K562 (cell line): ENCODE results near the gene SOCS7. TPM values are rescaled to one million over a fixed set of nuclear protein-coding genes. Genes with fewer than 3 reads are reported as not detected.

Experiments used
- CTBP1 ChIP-seq: fragments of 450-650 bp; IDR thresholded peaks from 2 replicates; pipeline ENCODE4 v1.6.1; 2016; ENCODE audit warnings: borderline replicate concordance
- ELF1 ChIP-seq: fragments of 200-800 bp; sonication (Bioruptor generic); IDR thresholded peaks from 2 replicates; pipeline ENCODE4 v1.6.1; 2016; ENCODE audit warnings: missing genetic modification characterization, missing compliant biosample characterization
- HIVEP1 ChIP-seq: fragments of 250-450 bp; sonication (Bioruptor Pico); IDR thresholded peaks from 2 replicates; pipeline ENCODE4 v1.4.0; 2020; ENCODE audit warnings: mild to moderate bottlenecking
- HLTF ChIP-seq: fragments of 450-650 bp; IDR thresholded peaks from 2 replicates; pipeline ENCODE4 v1.6.1; 2016
- HMG20A ChIP-seq: fragments of 450-650 bp; formaldehyde crosslinking; conservative IDR thresholded peaks from 2 replicates; pipeline ENCODE4 v1.4.0; 2020; ENCODE audit warnings: mild to moderate bottlenecking, mixed read lengths
- PCBP1 ChIP-seq: fragments of 200-400 bp; formaldehyde crosslinking; IDR thresholded peaks from 2 replicates; pipeline ENCODE4 v1.6.1; 2018; ENCODE audit warnings: mild to moderate bottlenecking, low read depth, low read length; ENCODE audit not compliant: poor library complexity, severe bottlenecking
- RBBP5 ChIP-seq: fragments of 200-600 bp; sonication (generic); IDR thresholded peaks from 2 replicates; pipeline ENCODE4 v1.6.1; 2012; ENCODE audit warnings: borderline replicate concordance, mild to moderate bottlenecking, low read length, control low read depth, inconsistent platforms; ENCODE audit not compliant: insufficient read depth, poor library complexity, severe bottlenecking
- SMAD1 ChIP-seq: fragments of 150-350 bp; IDR thresholded peaks from 2 replicates; pipeline ENCODE4 v1.6.1; 2014; ENCODE audit warnings: low read length, low read depth; ENCODE audit not compliant: partially characterized antibody
- TCFL5 ChIP-seq: fragments of 250-450 bp; sonication (Bioruptor Pico); conservative IDR thresholded peaks from 2 replicates; pipeline ENCODE4 v1.6.1; 2021; ENCODE audit warnings: mild to moderate bottlenecking, moderate library complexity, matching md5 sums
- TGIF2 ChIP-seq: sonication (generic); formaldehyde crosslinking; IDR thresholded peaks from 2 replicates; pipeline ENCODE4 v1.8.1; 2022; ENCODE audit warnings: mild to moderate bottlenecking, missing genetic modification reagents, moderate library complexity
- YY1 ChIP-seq, 3 experiments: IDR thresholded peaks; 2 replicates each; pipeline ENCODE4 v1.6.1; 2011; ENCODE audit warnings: low read length in 2 of 3, mild to moderate bottlenecking in 2 of 3, moderate library complexity in 2 of 3, borderline replicate concordance in 1 of 3, control low read depth in 1 of 3, low read depth in 1 of 3; ENCODE audit not compliant: insufficient read depth in 3 of 3, insufficient replicate concordance in 2 of 3, control insufficient read depth in 1 of 3, insufficient read length in 1 of 3; ENCODE audit errors: extremely low read depth in 1 of 3
- ZNF253 ChIP-seq: fragments of 250-450 bp; sonication (Bioruptor Pico); conservative IDR thresholded peaks from 2 replicates; pipeline ENCODE4 v1.6.1; 2021; ENCODE audit warnings: mild to moderate bottlenecking
- ZNF324 ChIP-seq: fragments of 250-450 bp; sonication (Bioruptor Pico); IDR thresholded peaks from 2 replicates; pipeline ENCODE4 v1.4.0; 2020; ENCODE audit warnings: mild to moderate bottlenecking
- ZNF589 ChIP-seq: fragments of 200-800 bp; sonication (Bioruptor generic); IDR thresholded peaks from 2 replicates; pipeline ENCODE4 v1.6.1; 2016; ENCODE audit warnings: low read depth, missing genetic modification characterization, missing compliant biosample characterization
- polyA plus RNA-seq, 8 experiments: library from polyadenylated mRNA; depleted of rRNA in 4 of 8; stranded (reverse) in 5 of 8; unstranded in 3 of 8; fragments of >200 nt; fragmentation: Nextera tagmentation in 2 of 8; fragmentation: Illumina TruSeq in 1 of 8; extraction: Ambion mirVana in 2 of 8; extraction: Trizol in 1 of 8; gene quantifications; 2 replicates each; pipeline versions ENCODE4 v1.2.1 to v1.2.3, GENCODE V29; 2011 to 2014; ENCODE audit warnings: inconsistent platforms in 1 of 8, missing spikeins in 1 of 8
- total RNA-seq, 7 experiments: library from RNA; depleted of rRNA in 6 of 7; stranded (reverse); fragments of >200 nt in 6 of 7; fragmentation: Illumina TruSeq in 2 of 7; extraction: Trizol in 2 of 7; gene quantifications; 2 replicates each; pipeline versions ENCODE4 v1.2.1 to v1.2.3, GENCODE V29; 2011 to 2021; ENCODE audit warnings: low replicate concordance in 1 of 7
- TF ChIP-seq, protein P1 (sequence below): sonication (generic); formaldehyde crosslinking; IDR thresholded peaks from 2 replicates; pipeline ENCODE4 v1.9.0; 2022; ENCODE audit warnings: mild to moderate bottlenecking, missing genetic modification reagents
- TF ChIP-seq, protein P2 (sequence below): fragments of 450-650 bp; formaldehyde crosslinking; IDR thresholded peaks from 2 replicates; pipeline ENCODE4 v1.4.0; 2022; ENCODE audit warnings: missing genetic modification characterization
- TF ChIP-seq, protein P3 (sequence below): fragments of 450-650 bp; IDR thresholded peaks from 2 replicates; pipeline ENCODE4 v1.6.1; 2018; ENCODE audit not compliant: partially characterized antibody
- TF ChIP-seq, protein P4 (sequence below): sonication (generic); formaldehyde crosslinking; IDR thresholded peaks from 2 replicates; pipeline ENCODE4 v1.8.0; 2023; ENCODE audit warnings: mild to moderate bottlenecking, missing genetic modification reagents

SOCS7 gene
- total and polyA plus RNA-seq, 9 of the 15 experiments (the other 6 are each of a cell fraction or from before 2014, with no cell fraction given) = 0.94 to 14.5 (median 8.2) TPM

DNA sequence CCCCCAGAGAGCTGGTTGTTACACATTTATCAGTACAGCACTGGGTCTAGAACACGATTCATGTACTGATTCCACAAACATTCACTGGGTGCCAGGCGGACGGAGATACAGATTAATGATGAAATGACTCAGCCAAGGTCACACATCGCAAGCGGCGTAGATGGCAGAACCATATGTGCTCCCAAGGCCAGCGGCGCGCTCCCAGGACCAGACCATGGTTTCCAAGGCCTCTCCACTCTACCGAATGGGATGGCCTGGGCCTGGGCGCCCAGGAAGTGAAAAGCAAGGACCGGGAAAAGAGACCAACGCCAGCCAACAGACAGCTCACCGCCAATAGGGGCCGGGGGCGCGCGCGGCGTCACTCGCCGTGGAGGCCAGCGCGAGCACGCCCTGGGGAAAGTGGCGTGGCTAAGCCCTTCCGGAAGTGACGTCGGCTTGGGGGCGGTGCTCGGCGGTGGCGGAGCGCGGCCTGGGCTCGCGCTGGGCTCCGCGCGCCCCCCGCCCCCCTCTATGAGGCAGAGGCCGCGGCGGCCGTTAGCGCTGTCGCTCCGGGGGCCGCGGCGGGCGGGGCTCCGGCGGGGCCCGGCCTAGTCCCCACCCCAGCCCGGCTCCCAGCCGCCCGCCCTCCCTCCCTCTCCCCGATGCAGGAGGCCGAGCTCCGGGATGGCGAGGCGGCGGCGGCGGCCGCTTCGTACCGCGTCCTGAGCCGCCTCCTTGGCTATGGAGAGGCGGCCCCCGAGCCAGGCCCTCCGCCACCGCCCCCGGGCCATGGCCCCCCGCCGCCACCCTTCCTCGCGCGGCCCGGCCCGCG, at the start of gene SOCS7 (continued):
- TF ChIP-seq HIVEP1 (no peak), HLTF (no peak), RBBP5 (peak; percentile 21), ZNF253 (CRISPR knock-in tag) (no peak), TGIF2 (no peak), SMAD1 (no peak), HMG20A (CRISPR knock-in tag) (no peak), ZNF589 (CRISPR knock-in tag) (no peak), CTBP1 (peak; percentile 77), YY1 (IDR thresholded peaks at IDR 0.05; ENCODE audit: borderline replicate concordance in 1 of 3, control insufficient read depth in 1 of 3, extremely low read depth in 1 of 3, insufficient read depth in 3 of 3, insufficient read length in 1 of 3, insufficient replicate concordance in 2 of 3, low read depth in 1 of 3, low read length in 2 of 3) (peak in 2 of 3 experiments; percentile 42 to 67), ZNF324 (CRISPR knock-in tag) (no peak), TCFL5 (no peak), PCBP1 (no peak), ELF1 (tag) (peak; percentile 34; the same call in 1 of the 2 replicates)
- TF ChIP-seq, protein P1, sequence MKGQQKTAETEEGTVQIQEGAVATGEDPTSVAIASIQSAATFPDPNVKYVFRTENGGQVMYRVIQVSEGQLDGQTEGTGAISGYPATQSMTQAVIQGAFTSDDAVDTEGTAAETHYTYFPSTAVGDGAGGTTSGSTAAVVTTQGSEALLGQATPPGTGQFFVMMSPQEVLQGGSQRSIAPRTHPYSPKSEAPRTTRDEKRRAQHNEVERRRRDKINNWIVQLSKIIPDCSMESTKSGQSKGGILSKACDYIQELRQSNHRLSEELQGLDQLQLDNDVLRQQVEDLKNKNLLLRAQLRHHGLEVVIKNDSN (CRISPR knock-in tag) = no peak
- TF ChIP-seq, protein P2, sequence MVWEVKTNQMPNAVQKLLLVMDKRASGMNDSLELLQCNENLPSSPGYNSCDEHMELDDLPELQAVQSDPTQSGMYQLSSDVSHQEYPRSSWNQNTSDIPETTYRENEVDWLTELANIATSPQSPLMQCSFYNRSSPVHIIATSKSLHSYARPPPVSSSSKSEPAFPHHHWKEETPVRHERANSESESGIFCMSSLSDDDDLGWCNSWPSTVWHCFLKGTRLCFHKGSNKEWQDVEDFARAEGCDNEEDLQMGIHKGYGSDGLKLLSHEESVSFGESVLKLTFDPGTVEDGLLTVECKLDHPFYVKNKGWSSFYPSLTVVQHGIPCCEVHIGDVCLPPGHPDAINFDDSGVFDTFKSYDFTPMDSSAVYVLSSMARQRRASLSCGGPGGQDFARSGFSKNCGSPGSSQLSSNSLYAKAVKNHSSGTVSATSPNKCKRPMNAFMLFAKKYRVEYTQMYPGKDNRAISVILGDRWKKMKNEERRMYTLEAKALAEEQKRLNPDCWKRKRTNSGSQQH (CRISPR knock-in tag) = no peak
- TF ChIP-seq, protein P3, sequence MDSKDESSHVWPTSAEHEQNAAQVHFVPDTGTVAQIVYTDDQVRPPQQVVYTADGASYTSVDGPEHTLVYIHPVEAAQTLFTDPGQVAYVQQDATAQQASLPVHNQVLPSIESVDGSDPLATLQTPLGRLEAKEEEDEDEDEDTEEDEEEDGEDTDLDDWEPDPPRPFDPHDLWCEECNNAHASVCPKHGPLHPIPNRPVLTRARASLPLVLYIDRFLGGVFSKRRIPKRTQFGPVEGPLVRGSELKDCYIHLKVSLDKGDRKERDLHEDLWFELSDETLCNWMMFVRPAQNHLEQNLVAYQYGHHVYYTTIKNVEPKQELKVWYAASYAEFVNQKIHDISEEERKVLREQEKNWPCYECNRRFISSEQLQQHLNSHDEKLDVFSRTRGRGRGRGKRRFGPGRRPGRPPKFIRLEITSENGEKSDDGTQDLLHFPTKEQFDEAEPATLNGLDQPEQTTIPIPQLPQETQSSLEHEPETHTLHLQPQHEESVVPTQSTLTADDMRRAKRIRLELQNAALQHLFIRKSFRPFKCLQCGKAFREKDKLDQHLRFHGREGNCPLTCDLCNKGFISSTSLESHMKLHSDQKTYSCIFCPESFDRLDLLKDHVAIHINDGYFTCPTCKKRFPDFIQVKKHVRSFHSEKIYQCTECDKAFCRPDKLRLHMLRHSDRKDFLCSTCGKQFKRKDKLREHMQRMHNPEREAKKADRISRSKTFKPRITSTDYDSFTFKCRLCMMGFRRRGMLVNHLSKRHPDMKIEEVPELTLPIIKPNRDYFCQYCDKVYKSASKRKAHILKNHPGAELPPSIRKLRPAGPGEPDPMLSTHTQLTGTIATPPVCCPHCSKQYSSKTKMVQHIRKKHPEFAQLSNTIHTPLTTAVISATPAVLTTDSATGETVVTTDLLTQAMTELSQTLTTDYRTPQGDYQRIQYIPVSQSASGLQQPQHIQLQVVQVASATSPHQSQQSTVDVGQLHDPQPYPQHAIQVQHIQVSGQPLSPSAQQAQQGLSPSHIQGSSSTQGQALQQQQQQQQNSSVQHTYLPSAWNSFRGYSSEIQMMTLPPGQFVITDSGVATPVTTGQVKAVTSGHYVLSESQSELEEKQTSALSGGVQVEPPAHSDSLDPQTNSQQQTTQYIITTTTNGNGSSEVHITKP = peak; percentile 72
- TF ChIP-seq, protein P4, sequence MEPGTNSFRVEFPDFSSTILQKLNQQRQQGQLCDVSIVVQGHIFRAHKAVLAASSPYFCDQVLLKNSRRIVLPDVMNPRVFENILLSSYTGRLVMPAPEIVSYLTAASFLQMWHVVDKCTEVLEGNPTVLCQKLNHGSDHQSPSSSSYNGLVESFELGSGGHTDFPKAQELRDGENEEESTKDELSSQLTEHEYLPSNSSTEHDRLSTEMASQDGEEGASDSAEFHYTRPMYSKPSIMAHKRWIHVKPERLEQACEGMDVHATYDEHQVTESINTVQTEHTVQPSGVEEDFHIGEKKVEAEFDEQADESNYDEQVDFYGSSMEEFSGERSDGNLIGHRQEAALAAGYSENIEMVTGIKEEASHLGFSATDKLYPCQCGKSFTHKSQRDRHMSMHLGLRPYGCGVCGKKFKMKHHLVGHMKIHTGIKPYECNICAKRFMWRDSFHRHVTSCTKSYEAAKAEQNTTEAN (CRISPR knock-in tag) = no peak
